VCaP (cell line): ENCODE measurements around the gene C1orf87.
"Not testable (repeated sequence)": the region's sequence is repeated elsewhere in the genome, so short reads cannot be mapped to it uniquely, and the experiment has no call there.

Experiments used
- H3K27ac ChIP-seq: fragments of 450-650 bp; 2 replicates; pipeline ENCODE4 v1.5.1; 2017
- TF ChIP-seq, protein P1 (sequence below): fragments of 450-650 bp; conservative IDR thresholded peaks from 2 replicates; pipeline ENCODE4 v1.5.1; 2017; ENCODE audit warnings: mild to moderate bottlenecking, moderate library complexity

The C1orf87 gene

DNA sequence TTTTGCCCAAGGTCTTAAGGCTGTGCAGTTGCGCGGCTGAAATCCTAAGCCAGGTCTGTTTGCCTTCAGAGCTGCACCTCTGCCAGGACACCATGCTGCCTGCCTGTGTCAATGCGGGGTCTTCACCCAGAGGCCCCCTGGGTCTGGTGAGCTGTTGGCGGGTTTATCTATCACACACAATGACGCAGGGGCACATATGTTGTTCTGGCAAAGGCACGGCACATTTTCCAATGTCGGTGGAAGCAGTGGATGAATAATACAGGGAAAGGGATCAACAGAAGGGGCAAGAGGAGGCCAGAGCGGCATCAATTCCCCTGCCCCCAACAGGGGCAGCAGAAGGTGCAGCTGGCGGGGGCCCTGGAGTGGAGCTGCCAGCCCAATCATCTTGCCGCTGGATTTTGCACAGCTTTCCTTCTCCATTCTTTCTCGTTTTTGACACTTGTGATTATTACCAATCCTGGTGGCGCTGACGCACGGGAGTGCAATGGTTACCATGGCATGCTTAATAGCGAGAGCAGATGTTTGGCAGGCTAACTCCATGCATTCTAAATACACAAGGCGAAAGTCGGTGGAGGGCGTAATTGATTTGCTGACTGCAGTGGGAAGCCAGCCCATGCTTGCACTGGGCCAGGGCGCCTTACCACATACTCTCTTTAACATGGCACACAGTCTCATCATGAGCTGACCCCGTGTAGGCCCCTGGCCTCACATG lies 101.2 kb downstream of the C1orf87 start:
- no peak overlapping the region for H3K27ac ChIP-seq
- TF ChIP-seq, protein P1, sequence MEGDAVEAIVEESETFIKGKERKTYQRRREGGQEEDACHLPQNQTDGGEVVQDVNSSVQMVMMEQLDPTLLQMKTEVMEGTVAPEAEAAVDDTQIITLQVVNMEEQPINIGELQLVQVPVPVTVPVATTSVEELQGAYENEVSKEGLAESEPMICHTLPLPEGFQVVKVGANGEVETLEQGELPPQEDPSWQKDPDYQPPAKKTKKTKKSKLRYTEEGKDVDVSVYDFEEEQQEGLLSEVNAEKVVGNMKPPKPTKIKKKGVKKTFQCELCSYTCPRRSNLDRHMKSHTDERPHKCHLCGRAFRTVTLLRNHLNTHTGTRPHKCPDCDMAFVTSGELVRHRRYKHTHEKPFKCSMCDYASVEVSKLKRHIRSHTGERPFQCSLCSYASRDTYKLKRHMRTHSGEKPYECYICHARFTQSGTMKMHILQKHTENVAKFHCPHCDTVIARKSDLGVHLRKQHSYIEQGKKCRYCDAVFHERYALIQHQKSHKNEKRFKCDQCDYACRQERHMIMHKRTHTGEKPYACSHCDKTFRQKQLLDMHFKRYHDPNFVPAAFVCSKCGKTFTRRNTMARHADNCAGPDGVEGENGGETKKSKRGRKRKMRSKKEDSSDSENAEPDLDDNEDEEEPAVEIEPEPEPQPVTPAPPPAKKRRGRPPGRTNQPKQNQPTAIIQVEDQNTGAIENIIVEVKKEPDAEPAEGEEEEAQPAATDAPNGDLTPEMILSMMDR, result no peak

- TF ChIP-seq, protein P1, result peak; percentile 91
- peak overlapping the region; percentile 30; the same call in 1 of the 2 replicates for H3K27ac ChIP-seq
Measured at GRCh38 chr1:59971464-59971911, 102.1 kb downstream of the C1orf87 start.

DNA sequence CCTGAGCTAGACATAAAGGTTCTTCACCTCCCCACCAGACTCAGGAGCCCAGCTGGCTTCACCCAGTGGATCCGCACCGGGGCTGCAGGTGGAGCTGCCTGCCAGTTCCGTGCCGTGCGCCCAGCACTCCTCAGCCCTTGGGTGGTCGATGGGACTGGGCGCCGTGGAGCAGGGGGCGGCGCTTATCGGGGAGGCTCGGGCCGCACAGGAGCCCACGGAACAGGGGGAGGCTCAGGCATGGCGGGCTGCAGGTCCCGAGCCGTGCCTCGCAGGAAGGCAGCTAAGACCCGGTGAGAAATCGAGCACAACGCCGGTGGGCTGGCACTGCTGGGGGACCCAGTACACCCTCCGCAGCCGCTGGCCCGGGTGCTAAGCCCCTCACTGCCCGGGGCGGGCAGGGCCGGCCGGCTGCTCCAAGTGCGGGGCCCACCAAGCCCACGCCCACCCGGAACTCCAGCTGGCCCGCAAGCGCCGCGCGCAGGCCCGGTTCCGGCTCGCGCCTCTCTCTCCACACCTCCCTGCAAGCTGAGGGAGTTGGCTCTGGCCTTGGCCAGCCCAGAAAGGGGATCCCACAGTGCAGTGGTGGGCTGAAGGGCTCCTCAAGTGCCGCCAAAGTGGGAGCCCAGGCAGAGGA lies 103.9 kb downstream of the C1orf87 start:
- H3K27ac ChIP-seq, result not testable (repeated sequence)

DNA sequence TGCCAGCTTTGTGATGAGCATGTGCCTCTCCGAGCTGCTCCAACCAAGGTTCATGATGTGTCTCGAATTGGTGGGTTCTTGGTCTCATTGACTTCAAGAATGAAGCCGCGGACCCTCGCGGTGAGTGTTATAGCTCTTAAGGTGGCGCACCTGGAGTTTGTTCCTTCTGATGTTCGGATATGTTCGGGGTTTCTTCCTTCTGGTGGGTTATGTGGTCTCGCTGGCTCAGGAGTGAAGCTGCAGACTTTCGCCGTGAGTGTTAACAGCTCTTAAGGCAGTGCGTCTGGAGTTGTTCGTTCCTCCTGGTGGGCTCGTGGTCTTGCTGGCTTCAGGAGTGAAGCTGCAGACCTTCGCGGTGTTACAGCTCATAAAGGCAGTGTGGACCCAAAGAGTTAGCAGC lies 104.8 kb downstream of the C1orf87 start:
- not testable (repeated sequence) for H3K27ac ChIP-seq

GRCh38 chr1:59967780-59968179 lies 105.8 kb downstream of the C1orf87 start:
- TF ChIP-seq, protein P1, result no peak
- peak overlapping the region; percentile 72 for H3K27ac ChIP-seq

- TF ChIP-seq, protein P1, result no peak
- H3K27ac ChIP-seq, result peak overlapping the region; percentile 72
Measured at GRCh38 chr1:59967141-59967697, 106.4 kb downstream of the C1orf87 start.

GRCh38 chr1:59952065-59952464 lies 121.5 kb downstream of the C1orf87 start:
- TF ChIP-seq, protein P1, result no peak
- H3K27ac ChIP-seq, result no peak overlapping the region

GRCh38 chr1:59949648-59950047 lies 123.9 kb downstream of the C1orf87 start:
- peak overlapping the region; percentile 9; the same call in 1 of the 2 replicates for H3K27ac ChIP-seq
- TF ChIP-seq, protein P1, result no peak
